Measurements from ENCODE around the gene HDC. TPM values are rescaled to one million over a fixed set of nuclear protein-coding genes. Genes with fewer than 3 reads are reported as not detected.

The HDC gene
- total RNA-seq, 6 donors from 2014 or later = 0.30 to 6.3 (median 3.4) TPM

DNA sequence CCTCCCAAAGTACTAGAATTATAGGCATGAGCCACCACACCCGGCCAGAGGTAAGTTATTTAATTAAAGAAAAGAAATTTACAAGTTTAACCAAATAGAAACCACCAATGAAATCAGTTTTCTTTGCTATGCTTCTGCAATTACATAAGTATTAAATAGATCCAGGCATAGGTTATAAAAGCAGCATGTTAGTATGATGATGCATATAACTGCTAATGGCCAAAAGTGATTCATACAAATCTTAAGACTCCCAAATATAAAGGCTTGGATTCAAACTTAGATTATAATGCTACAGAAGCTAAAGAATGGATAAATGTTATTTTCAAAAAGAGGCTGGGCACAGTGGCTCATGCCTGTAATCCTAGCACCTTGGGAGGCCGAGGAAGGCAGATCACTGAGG, 32.8 kb upstream of the HDC start:
- WGBS, 2 donors = 94 to 98% methylated on average over 2 of the region's 2 CpGs
- ATAC-seq (ENCODE audit: low FRiP score in 2 of 2) = no peak
- Histone ChIP-seq H3K4me1 (no peaks in the 10 kb centered on the region), H3K36me3 (peaks cover 4 to 62% (median 23%) of the 10 kb centered on the region in 4 donors), H3K27ac (no peak overlapping the region), H3K9me3 (no peaks in the 10 kb centered on the region), H3K27me3 (no peaks in the 10 kb centered on the region), H3K4me3 (no peak overlapping the region)
- TF ChIP-seq POLR2AphosphoS5 (IDR thresholded peaks at IDR 0.05) (no peak), EP300 (IDR thresholded peaks at IDR 0.05) (no peak), POLR2A (IDR thresholded peaks at IDR 0.05) (no peak)
- TF ChIP-seq, protein P1, sequence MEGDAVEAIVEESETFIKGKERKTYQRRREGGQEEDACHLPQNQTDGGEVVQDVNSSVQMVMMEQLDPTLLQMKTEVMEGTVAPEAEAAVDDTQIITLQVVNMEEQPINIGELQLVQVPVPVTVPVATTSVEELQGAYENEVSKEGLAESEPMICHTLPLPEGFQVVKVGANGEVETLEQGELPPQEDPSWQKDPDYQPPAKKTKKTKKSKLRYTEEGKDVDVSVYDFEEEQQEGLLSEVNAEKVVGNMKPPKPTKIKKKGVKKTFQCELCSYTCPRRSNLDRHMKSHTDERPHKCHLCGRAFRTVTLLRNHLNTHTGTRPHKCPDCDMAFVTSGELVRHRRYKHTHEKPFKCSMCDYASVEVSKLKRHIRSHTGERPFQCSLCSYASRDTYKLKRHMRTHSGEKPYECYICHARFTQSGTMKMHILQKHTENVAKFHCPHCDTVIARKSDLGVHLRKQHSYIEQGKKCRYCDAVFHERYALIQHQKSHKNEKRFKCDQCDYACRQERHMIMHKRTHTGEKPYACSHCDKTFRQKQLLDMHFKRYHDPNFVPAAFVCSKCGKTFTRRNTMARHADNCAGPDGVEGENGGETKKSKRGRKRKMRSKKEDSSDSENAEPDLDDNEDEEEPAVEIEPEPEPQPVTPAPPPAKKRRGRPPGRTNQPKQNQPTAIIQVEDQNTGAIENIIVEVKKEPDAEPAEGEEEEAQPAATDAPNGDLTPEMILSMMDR (IDR thresholded peaks at IDR 0.05) = no peak
- no peak for DNase-seq

DNA sequence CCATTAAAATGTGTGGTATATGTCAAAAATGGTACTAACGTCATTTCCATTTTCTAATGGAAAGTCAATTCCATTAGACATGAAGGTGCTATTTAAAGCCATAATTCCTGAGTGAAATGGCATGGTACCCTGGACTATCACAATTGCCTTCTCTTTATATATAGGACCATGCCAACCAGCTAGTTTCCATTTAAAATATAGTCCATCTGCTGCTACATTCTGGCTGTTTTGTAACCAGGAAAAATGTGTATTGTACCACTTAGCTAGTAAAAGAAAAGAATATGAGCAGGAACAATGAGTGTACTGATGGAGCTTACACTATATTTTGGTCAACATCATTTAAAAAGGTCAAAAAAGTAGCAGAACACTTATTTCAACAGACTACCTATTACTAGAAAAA, 30.4 kb upstream of the HDC start:
- H3K9me3 ChIP-seq = no peaks in the 10 kb centered on the region
- DNase-seq = no peak
- whole genome bisulfite sequencing, 2 donors = 86 to 100% methylated on average over 1 of the region's 1 CpG
- H3K27ac ChIP-seq = no peak overlapping the region
- H3K36me3 ChIP-seq = peaks cover 3 to 46% (median 18%) of the 10 kb centered on the region in 4 donors
- TF ChIP-seq POLR2A (IDR thresholded peaks at IDR 0.05) (no peak), EP300 (IDR thresholded peaks at IDR 0.05) (no peak), POLR2AphosphoS5 (IDR thresholded peaks at IDR 0.05) (no peak)
- TF ChIP-seq, protein P1 (IDR thresholded peaks at IDR 0.05) = no peak
- no peaks in the 10 kb centered on the region for H3K27me3 ChIP-seq
- H3K4me1 ChIP-seq = no peaks in the 10 kb centered on the region
- no peak overlapping the region for H3K4me3 ChIP-seq
- no peak for ATAC-seq (ENCODE audit: low FRiP score in 2 of 2)

DNA sequence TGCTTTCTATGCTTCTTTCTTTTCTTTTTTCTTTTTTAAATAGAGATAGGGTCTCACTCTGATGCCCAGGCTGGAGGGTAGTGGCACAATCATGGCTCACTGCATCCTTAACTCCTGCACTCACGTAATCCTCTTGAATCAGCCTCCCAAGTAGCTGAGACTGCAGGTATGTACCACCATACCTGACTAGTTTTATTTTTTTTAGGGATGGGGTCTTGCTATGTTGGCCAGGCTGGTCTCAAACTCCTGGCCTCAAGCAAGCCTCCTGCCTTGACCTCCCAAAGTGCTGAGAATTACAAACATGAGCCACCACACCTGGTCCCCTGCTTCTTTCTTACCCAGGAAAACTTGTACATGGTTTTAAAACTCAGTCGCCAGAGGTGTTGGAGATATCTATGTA, 24.2 kb upstream of the HDC start:
- Histone ChIP-seq H3K36me3 (peaks cover 0 to 35% (median 13%) of the 10 kb centered on the region in 4 donors), H3K4me1 (no peaks in the 10 kb centered on the region), H3K27me3 (no peaks in the 10 kb centered on the region), H3K27ac (no peak overlapping the region), H3K4me3 (no peak overlapping the region), H3K9me3 (no peaks in the 10 kb centered on the region)
- 97 to 98% methylated on average over 2 of the region's 2 CpGs for WGBS, 2 donors
- TF ChIP-seq, protein P1 (IDR thresholded peaks at IDR 0.05) = no peak
- TF ChIP-seq POLR2A (IDR thresholded peaks at IDR 0.05) = no peak
- TF ChIP-seq POLR2AphosphoS5 (IDR thresholded peaks at IDR 0.05) = no peak
- no peak for TF ChIP-seq EP300 (IDR thresholded peaks at IDR 0.05)
- no peak for DNase-seq
- no peak for ATAC-seq (ENCODE audit: low FRiP score in 2 of 2)

DNA sequence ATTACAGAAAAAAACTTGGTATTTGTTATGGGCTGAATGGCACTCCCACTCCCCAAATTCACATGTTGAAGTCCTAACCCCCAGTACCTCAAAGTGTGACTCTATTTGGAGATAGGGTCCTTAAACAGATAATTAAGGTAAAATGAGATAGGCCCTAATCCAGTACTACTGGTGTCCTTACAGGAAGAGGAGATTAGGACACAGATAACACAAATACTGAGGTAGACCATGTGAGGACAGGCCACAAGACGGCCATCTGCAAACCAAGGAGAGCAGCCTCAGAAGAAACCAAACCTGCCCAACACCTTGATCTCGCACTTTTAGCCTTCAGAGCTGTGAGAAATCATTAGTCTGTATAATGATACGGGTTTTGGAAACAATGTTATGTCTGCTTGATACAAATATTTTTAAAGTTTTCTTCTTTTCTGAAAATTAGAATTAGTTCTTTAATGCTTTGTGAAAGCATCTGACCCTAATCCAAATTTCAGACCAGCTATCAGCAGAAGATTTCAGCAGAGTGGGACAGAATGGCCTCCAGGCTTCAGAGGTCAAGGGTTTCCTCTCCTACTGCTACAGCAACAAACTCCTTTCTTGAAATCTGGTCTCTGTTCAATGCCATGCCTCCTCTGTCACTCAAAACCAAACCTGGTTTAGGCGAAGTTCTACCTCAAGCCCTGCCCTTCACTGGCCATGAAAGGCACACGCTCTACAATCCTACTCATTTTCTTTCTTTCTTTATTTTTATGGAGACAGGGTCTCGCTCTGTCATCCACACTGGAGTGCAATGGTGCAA, 22.0 kb upstream of the HDC start:
- no peak overlapping the region for H3K4me3 ChIP-seq
- DNase-seq (no peak), ATAC-seq (ENCODE audit: low FRiP score in 2 of 2) (no peak)
- no peaks in the 10 kb centered on the region for H3K27me3 ChIP-seq
- H3K27ac ChIP-seq = no peak overlapping the region
- WGBS, 2 donors = 92 to 95% methylated on average over 6 of the region's 6 CpGs
- no peaks in the 10 kb centered on the region for H3K9me3 ChIP-seq
- peaks cover 0 to 47% (median 13%) of the 10 kb centered on the region in 4 donors for H3K36me3 ChIP-seq
- H3K4me1 ChIP-seq = no peaks in the 10 kb centered on the region
- no peak for TF ChIP-seq POLR2A (IDR thresholded peaks at IDR 0.05)
- TF ChIP-seq, protein P1 (IDR thresholded peaks at IDR 0.05) = no peak
- no peak for TF ChIP-seq EP300 (IDR thresholded peaks at IDR 0.05)
- no peak for TF ChIP-seq POLR2AphosphoS5 (IDR thresholded peaks at IDR 0.05)

DNA sequence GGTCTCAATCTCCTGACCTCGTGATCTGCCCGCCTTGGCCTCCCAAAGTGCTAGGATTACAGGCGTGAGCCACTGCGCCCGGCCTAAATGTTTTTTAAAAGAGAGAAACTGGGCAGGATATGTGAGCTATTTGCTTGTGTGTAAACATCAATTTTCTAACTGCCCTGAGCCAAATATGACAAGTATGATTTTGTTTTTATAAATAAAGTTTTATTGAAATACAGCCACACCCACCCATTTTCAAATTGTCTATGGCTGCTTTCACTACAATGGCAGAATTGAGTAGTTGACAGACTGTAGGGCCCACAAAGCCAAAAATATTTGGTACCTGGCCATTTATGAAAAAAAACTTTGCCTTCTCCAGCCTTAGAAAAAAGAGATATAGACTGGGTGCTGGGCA, 15.9 kb upstream of the HDC start:
- TF ChIP-seq EP300 (IDR thresholded peaks at IDR 0.05) = no peak
- TF ChIP-seq POLR2AphosphoS5 (IDR thresholded peaks at IDR 0.05) = no peak
- no peak for TF ChIP-seq POLR2A (IDR thresholded peaks at IDR 0.05)
- TF ChIP-seq, protein P1 (IDR thresholded peaks at IDR 0.05) = no peak
- H3K36me3 ChIP-seq = peaks cover 0 to 35% (median 2%) of the 10 kb centered on the region in 4 donors
- no peaks in the 10 kb centered on the region for H3K4me1 ChIP-seq
- 78 to 86% methylated on average over 5 of the region's 5 CpGs for WGBS, 2 donors
- ATAC-seq (ENCODE audit: low FRiP score in 2 of 2) (no peak), DNase-seq (no peak)
- H3K27ac ChIP-seq = no peak overlapping the region
- H3K9me3 ChIP-seq = no peaks in the 10 kb centered on the region
- no peaks in the 10 kb centered on the region for H3K27me3 ChIP-seq
- no peak overlapping the region for H3K4me3 ChIP-seq

Measured in upper lobe of left lung (tissue), 6 donors.